Activated naive CD8-positive, alpha-beta T cell treated with anti-CD3 and anti-CD28 coated beads, Interleukin-2, amount 50 U/mL, for 24 hours (primary cell): ENCODE measurements around the gene IDUA.

Source experiments
- ATAC-seq: fragments of 150-1000 bp; cut with Tn5 transposase; one replicate; pipeline ENCODE4 v1.10.0; 2021
- DNase-seq: peaks from one replicate; pipeline ENCODE4 v3.0.0; 2021
- H3K27ac Mint-ChIP-seq: one replicate; pipeline ENCODE4 v1.8.0; 2021; ENCODE audit warnings: mild to moderate bottlenecking, mixed read lengths
- H3K27me3 Mint-ChIP-seq: one replicate; pipeline ENCODE4 v1.8.0; 2021; ENCODE audit warnings: mixed read lengths
- H3K36me3 Mint-ChIP-seq: one replicate; pipeline ENCODE4 v1.8.0; 2021; ENCODE audit warnings: low read depth, mixed read lengths
- H3K4me1 Mint-ChIP-seq: one replicate; pipeline ENCODE4 v1.8.0; 2021; ENCODE audit warnings: mixed read lengths
- H3K4me3 Mint-ChIP-seq: one replicate; pipeline ENCODE4 v1.8.0; 2021; ENCODE audit warnings: mild to moderate bottlenecking, moderate library complexity, mixed read lengths
- H3K9me3 Mint-ChIP-seq: one replicate; pipeline ENCODE4 v1.8.0; 2021; ENCODE audit warnings: mixed read lengths

IDUA gene

GRCh38 chr4:1027915-1028238, 41.0 kb downstream of the IDUA start:
- DNase-seq (no peak), ATAC-seq (no peak)
- Mint-ChIP-seq H3K9me3 (no peaks in the 10 kb centered on the region), H3K36me3 (no peaks in the 10 kb centered on the region), H3K4me1 (no peaks in the 10 kb centered on the region), H3K27ac (no peak overlapping the region), H3K27me3 (peaks cover 2% of the 10 kb centered on the region), H3K4me3 (no peak overlapping the region)

GRCh38 chr4:1028574-1029220, 41.9 kb downstream of the IDUA start:
- Mint-ChIP-seq H3K36me3 (no peaks in the 10 kb centered on the region), H3K27me3 (peaks cover 2% of the 10 kb centered on the region), H3K9me3 (no peaks in the 10 kb centered on the region), H3K4me3 (no peak overlapping the region), H3K27ac (no peak overlapping the region), H3K4me1 (no peaks in the 10 kb centered on the region)
- ATAC-seq (no peak), DNase-seq (no peak)

GRCh38 chr4:1029529-1029928, 42.7 kb downstream of the IDUA start:
- DNase-seq, result no peak
- Mint-ChIP-seq H3K4me3 (no peak overlapping the region), H3K27me3 (peaks cover 2% of the 10 kb centered on the region), H3K9me3 (no peaks in the 10 kb centered on the region), H3K4me1 (no peaks in the 10 kb centered on the region), H3K36me3 (no peaks in the 10 kb centered on the region), H3K27ac (no peak overlapping the region)
- no peak for ATAC-seq

GRCh38 chr4:1030031-1030430, 43.2 kb downstream of the IDUA start:
- Mint-ChIP-seq H3K27ac (no peak overlapping the region), H3K27me3 (peaks cover 2% of the 10 kb centered on the region), H3K9me3 (no peaks in the 10 kb centered on the region), H3K4me3 (no peak overlapping the region), H3K4me1 (no peaks in the 10 kb centered on the region), H3K36me3 (no peaks in the 10 kb centered on the region)
- DNase-seq (no peak), ATAC-seq (no peak)

GRCh38 chr4:1030559-1030958, 43.7 kb downstream of the IDUA start:
- Mint-ChIP-seq H3K4me1 (no peaks in the 10 kb centered on the region), H3K36me3 (no peaks in the 10 kb centered on the region), H3K27me3 (peaks cover 2% of the 10 kb centered on the region), H3K9me3 (no peaks in the 10 kb centered on the region), H3K27ac (no peak overlapping the region), H3K4me3 (no peak overlapping the region)
- no peak for ATAC-seq
- DNase-seq, result no peak

GRCh38 chr4:1031346-1031745, 44.5 kb downstream of the IDUA start:
- no peak for ATAC-seq
- Mint-ChIP-seq H3K27ac (no peak overlapping the region), H3K4me3 (no peak overlapping the region), H3K27me3 (peaks cover 2% of the 10 kb centered on the region), H3K36me3 (no peaks in the 10 kb centered on the region), H3K4me1 (no peaks in the 10 kb centered on the region), H3K9me3 (no peaks in the 10 kb centered on the region)
- no peak for DNase-seq

GRCh38 chr4:1031956-1032795, 45.3 kb downstream of the IDUA start:
- no peak overlapping the region for H3K4me3 Mint-ChIP-seq
- ATAC-seq (no peak), DNase-seq (no peak)
- H3K27ac Mint-ChIP-seq, result no peak overlapping the region
- peaks cover 2% of the 10 kb centered on the region for H3K27me3 Mint-ChIP-seq
- H3K9me3 Mint-ChIP-seq, result no peaks in the 10 kb centered on the region
- H3K36me3 Mint-ChIP-seq, result no peaks in the 10 kb centered on the region
- H3K4me1 Mint-ChIP-seq, result no peaks in the 10 kb centered on the region

GRCh38 chr4:1032861-1033260, 46.0 kb downstream of the IDUA start:
- Mint-ChIP-seq H3K27ac (no peak overlapping the region), H3K4me1 (no peaks in the 10 kb centered on the region), H3K27me3 (peaks cover 2% of the 10 kb centered on the region)

GRCh38 chr4:1033840-1034551, 47.2 kb downstream of the IDUA start:
- Mint-ChIP-seq H3K4me3 (no peak overlapping the region), H3K36me3 (no peaks in the 10 kb centered on the region), H3K9me3 (no peaks in the 10 kb centered on the region), H3K27ac (no peak overlapping the region), H3K27me3 (peaks cover 2% of the 10 kb centered on the region), H3K4me1 (no peaks in the 10 kb centered on the region)
- DNase-seq (no peak), ATAC-seq (no peak)

More at GRCh38 chr4:1032861-1033260, 46.0 kb downstream of the IDUA start:
- no peak for ATAC-seq
- Mint-ChIP-seq H3K36me3 (no peaks in the 10 kb centered on the region), H3K4me3 (no peak overlapping the region), H3K9me3 (no peaks in the 10 kb centered on the region)
- DNase-seq, result no peak

GRCh38 chr4:1035510-1035909, 48.7 kb downstream of the IDUA start:
- DNase-seq (no peak), ATAC-seq (no peak)
- H3K4me1 Mint-ChIP-seq, result no peaks in the 10 kb centered on the region

GRCh38 chr4:1036095-1036494, 49.3 kb downstream of the IDUA start:
- no peak overlapping the region for H3K4me3 Mint-ChIP-seq
- DNase-seq (no peak), ATAC-seq (no peak)
- H3K36me3 Mint-ChIP-seq, result no peaks in the 10 kb centered on the region
- H3K27ac Mint-ChIP-seq, result no peak overlapping the region
- no peaks in the 10 kb centered on the region for H3K4me1 Mint-ChIP-seq
- H3K27me3 Mint-ChIP-seq, result peaks cover 2% of the 10 kb centered on the region
- no peaks in the 10 kb centered on the region for H3K9me3 Mint-ChIP-seq

More at GRCh38 chr4:1035510-1035909, 48.7 kb downstream of the IDUA start:
- Mint-ChIP-seq H3K9me3 (no peaks in the 10 kb centered on the region), H3K27me3 (peaks cover 2% of the 10 kb centered on the region), H3K27ac (no peak overlapping the region), H3K4me3 (no peak overlapping the region), H3K36me3 (no peaks in the 10 kb centered on the region)

GRCh38 chr4:1036976-1037810, 50.3 kb downstream of the IDUA start:
- H3K9me3 Mint-ChIP-seq, result no peaks in the 10 kb centered on the region
- H3K4me1 Mint-ChIP-seq, result no peaks in the 10 kb centered on the region
- DNase-seq (no peak), ATAC-seq (no peak)
- H3K4me3 Mint-ChIP-seq, result no peak overlapping the region
- H3K27me3 Mint-ChIP-seq, result peaks cover 4% of the 10 kb centered on the region
- H3K27ac Mint-ChIP-seq, result no peak overlapping the region
- H3K36me3 Mint-ChIP-seq, result no peaks in the 10 kb centered on the region

- Mint-ChIP-seq H3K4me3 (no peak overlapping the region), H3K9me3 (peaks cover 4% of the 10 kb centered on the region), H3K27me3 (peaks cover 6% of the 10 kb centered on the region), H3K36me3 (no peaks in the 10 kb centered on the region), H3K4me1 (peaks cover 2% of the 10 kb centered on the region), H3K27ac (no peak overlapping the region)
- ATAC-seq, result no peak
- no peak for DNase-seq
Observed at GRCh38 chr4:1038948-1039492, 52.2 kb downstream of the IDUA start.
